ENCODE results near the gene SLC27A5. TPM values are rescaled to one million over a fixed set of nuclear protein-coding genes. Genes with fewer than 3 reads are reported as not detected.

The SLC27A5 gene
- total RNA-seq, 4 donors from 2014 or later, result 2.6 to 7.4 (median 5.5) TPM

GRCh38 chr19:58480481-58480830 lies 31.3 kb downstream of the SLC27A5 start:
- no peaks in the 10 kb centered on the region for H3K27me3 ChIP-seq

DNA sequence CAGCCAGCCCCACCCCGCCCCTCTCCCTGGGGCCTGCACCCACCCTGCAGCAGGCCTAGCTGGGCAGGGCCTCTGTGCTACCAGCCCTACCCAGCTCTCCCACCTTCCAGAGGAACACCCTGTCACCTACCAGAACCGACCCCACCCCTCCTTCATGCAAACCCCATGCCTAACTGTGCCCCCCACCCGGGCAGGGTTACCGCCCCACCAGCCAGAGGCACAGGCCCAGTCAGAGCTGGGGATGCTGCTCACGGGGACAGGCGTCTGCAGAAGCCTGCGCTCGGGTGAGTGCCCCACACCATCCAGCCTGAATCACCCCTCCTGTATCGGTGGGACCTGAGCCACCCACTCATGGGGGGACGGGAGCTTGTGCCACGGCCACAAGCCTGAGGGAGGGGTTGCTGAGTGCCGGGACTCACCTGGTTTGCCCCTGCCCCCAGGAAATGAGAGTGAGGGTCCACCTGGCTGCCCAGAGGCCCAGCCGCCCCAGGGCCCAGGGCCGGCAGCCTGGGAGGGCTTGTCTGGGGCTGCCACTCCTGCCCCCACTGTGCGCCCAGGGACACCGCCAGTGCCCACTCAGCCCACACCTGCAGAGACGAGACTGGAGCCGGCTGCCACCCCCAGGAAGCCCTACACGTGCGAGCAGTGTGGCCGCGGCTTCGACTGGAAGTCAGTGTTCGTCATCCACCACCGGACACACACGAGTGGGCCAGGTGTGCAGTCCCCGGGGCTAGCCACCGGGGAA lies 31.9 kb downstream of the SLC27A5 start:
- Histone ChIP-seq H3K36me3 (peaks cover 0 to 52% of the 10 kb centered on the region in 2 donors), H3K9me3 (no peaks in the 10 kb centered on the region), H3K27ac (no peak overlapping the region), H3K27me3 (no peaks in the 10 kb centered on the region), H3K4me3 (no peak overlapping the region), H3K4me1 (peaks cover 0 to 32% (median 12%) of the 10 kb centered on the region in 3 donors)
- WGBS, 2 donors (ENCODE audit: low coverage in 1 of 2), result 75% methylated on average over 1 of the region's 28 CpGs; no CpG with 5 or more reads in 1 of the 2 donors
- TF ChIP-seq EP300 (IDR thresholded peaks at IDR 0.05) (no peak), POLR2A (IDR thresholded peaks at IDR 0.05) (no peak), POLR2AphosphoS5 (IDR thresholded peaks at IDR 0.05) (no peak), CTCF (IDR thresholded peaks at IDR 0.05) (no peak)
- ATAC-seq, result no peak

More at GRCh38 chr19:58480481-58480830, 31.3 kb downstream of the SLC27A5 start:
- no peak for TF ChIP-seq POLR2A (IDR thresholded peaks at IDR 0.05)
- no peak for TF ChIP-seq CTCF (IDR thresholded peaks at IDR 0.05)
- TF ChIP-seq POLR2AphosphoS5 (IDR thresholded peaks at IDR 0.05), result no peak
- TF ChIP-seq EP300 (IDR thresholded peaks at IDR 0.05), result no peak
- peaks cover 0 to 52% of the 10 kb centered on the region in 2 donors for H3K36me3 ChIP-seq
- ATAC-seq, result no peak
- no peak overlapping the region for H3K27ac ChIP-seq
- peaks cover 0 to 26% (median 8%) of the 10 kb centered on the region in 3 donors for H3K4me1 ChIP-seq
- no CpG with 5 or more reads among the region's 20 CpGs for WGBS, 2 donors (ENCODE audit: low coverage in 1 of 2)
- H3K4me3 ChIP-seq, result no peak overlapping the region
- H3K9me3 ChIP-seq, result no peaks in the 10 kb centered on the region

DNA sequence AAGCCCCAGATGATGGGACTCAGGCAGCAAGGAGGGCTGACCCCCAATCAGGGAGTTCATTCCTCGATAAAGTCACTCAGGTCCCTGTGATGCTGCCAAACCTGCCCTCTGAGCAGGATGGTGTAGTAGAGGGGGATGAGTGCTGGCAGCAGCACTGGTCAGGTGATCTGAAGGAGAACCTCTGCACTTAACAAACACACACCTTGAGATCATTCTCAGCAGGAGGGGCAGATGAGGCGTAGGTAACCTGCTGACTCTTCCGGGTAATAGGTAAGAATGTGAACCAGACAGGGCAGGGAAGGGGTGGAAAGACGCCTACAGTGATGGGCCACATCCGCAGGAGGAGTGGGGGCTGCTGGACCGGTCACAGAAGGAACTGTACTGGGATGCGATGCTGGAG lies 32.5 kb downstream of the SLC27A5 start:
- Histone ChIP-seq H3K9me3 (no peaks in the 10 kb centered on the region), H3K4me3 (no peak overlapping the region), H3K4me1 (peaks cover 0 to 35% (median 12%) of the 10 kb centered on the region in 3 donors), H3K36me3 (peaks cover 0 to 53% of the 10 kb centered on the region in 2 donors), H3K27ac (no peak overlapping the region), H3K27me3 (no peaks in the 10 kb centered on the region)
- TF ChIP-seq POLR2A (IDR thresholded peaks at IDR 0.05) (no peak), EP300 (IDR thresholded peaks at IDR 0.05) (no peak), POLR2AphosphoS5 (IDR thresholded peaks at IDR 0.05) (no peak), CTCF (IDR thresholded peaks at IDR 0.05) (no peak)
- 82 to 91% methylated on average over 4 to 6 of the region's 7 CpGs for WGBS, 2 donors (ENCODE audit: low coverage in 1 of 2)
- no peak for ATAC-seq

GRCh38 chr19:58477871-58478270 lies 33.9 kb downstream of the SLC27A5 start:
- ATAC-seq, result no peak
- H3K27me3 ChIP-seq, result no peaks in the 10 kb centered on the region
- H3K27ac ChIP-seq, result peak overlapping the region in 3 of 4 donors; percentile 87 to 94 (median 91)
- H3K4me1 ChIP-seq, result peaks cover 0 to 27% (median 12%) of the 10 kb centered on the region in 3 donors
- no peaks in the 10 kb centered on the region for H3K9me3 ChIP-seq
- no peak overlapping the region for H3K4me3 ChIP-seq
- no CpG with 5 or more reads among the region's 1 CpG for WGBS, 2 donors (ENCODE audit: low coverage in 1 of 2)
- TF ChIP-seq EP300 (IDR thresholded peaks at IDR 0.05), result no peak
- no peak for TF ChIP-seq CTCF (IDR thresholded peaks at IDR 0.05)
- TF ChIP-seq POLR2A (IDR thresholded peaks at IDR 0.05), result no peak
- TF ChIP-seq POLR2AphosphoS5 (IDR thresholded peaks at IDR 0.05), result no peak
- H3K36me3 ChIP-seq, result peaks cover 0 to 66% of the 10 kb centered on the region in 2 donors

DNA sequence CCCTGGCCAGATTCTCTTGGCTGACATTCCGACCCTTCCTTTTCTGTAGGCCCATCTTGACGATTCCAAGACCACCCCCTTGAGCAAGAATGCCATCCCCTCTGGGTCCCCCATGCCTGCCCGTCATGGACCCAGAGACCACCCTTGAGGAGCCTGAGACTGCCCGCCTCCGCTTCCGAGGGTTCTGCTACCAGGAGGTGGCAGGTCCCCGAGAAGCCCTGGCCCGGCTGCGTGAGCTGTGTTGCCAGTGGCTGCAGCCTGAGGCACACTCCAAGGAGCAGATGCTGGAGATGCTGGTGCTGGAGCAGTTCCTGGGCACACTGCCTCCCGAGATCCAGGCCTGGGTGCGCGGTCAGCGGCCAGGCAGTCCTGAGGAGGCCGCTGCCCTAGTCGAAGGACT lies 34.7 kb downstream of the SLC27A5 start:
- Histone ChIP-seq H3K4me1 (peaks cover 0 to 27% (median 12%) of the 10 kb centered on the region in 3 donors), H3K27me3 (no peaks in the 10 kb centered on the region), H3K9me3 (no peaks in the 10 kb centered on the region), H3K27ac (peak overlapping the region in 3 of 4 donors; percentile 87 to 94 (median 91)), H3K36me3 (peaks cover 0 to 69% of the 10 kb centered on the region in 2 donors), H3K4me3 (peak overlapping the region in 1 of 2 donors; percentile 71)
- TF ChIP-seq POLR2A (IDR thresholded peaks at IDR 0.05), result no peak
- TF ChIP-seq EP300 (IDR thresholded peaks at IDR 0.05), result no peak
- no peak for TF ChIP-seq POLR2AphosphoS5 (IDR thresholded peaks at IDR 0.05)
- ATAC-seq, result no peak
- 85% methylated on average over 5 of the region's 15 CpGs; no CpG with 5 or more reads in 1 of the 2 donors for WGBS, 2 donors (ENCODE audit: low coverage in 1 of 2)
